Erythroblast (primary cell): ENCODE measurements around the gene RARRES1.

Source experiments
- GATA1 ChIP-seq: IDR thresholded peaks from 2 replicates; pipeline ENCODE4 v1.6.1; 2011; ENCODE audit warnings: low read depth, mild to moderate bottlenecking, control low read depth, low read length, moderate library complexity
- POLR2A ChIP-seq: IDR thresholded peaks from 2 replicates; pipeline ENCODE4 v1.6.1; 2011; ENCODE audit warnings: mild to moderate bottlenecking, low read length

DNA sequence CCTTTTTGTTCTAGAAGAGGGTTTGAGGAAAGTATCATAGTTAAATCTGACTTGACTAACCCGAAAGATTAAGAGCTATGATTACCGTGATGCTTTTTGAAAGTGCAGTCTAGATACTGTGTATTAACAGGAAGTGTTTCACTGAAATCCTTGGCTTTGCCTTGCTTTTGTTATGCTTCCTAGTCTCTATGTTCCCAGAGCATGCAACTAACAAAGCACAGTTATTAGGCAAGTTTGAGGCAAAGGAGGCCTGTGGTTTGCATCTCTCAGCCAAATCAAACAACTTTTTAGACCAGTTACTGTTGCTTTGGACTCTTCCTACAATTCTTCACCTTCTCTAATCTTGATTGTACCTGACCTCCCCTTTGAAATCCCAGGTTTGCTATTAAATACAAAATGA lies 63.8 kb downstream of the RARRES1 start:
- TF ChIP-seq POLR2A (peak; percentile 41), GATA1 (no peak)
